ENCODE results near the gene METTL3.
"Not testable (repeated sequence)": the region's sequence is repeated elsewhere in the genome, so short reads cannot be mapped to it uniquely, and the experiment has no call there.

METTL3 gene

DNA sequence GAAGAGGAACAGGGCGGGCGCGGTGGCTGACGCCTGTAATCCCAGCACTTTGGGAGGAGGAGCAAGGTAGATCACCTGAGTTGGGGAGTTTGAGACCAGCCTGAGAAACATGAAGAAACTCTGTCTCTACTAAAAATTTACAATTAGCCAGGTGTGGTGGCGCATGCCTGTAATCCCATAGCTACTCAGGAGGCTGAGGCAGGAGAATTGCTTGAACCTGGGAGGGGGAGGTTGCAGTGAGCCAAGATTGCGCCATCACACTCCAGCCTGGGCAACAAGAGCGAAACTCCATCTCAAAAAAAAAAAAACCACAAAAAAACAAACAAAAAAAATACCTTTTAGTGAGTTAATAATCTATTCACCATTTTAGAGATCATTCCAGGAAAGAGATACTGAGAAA is 33.4 kb upstream of the METTL3 start:
- H3K56ac ChIP-seq (ENCODE audit: low read length); H3K79me1 ChIP-seq (ENCODE audit: low read length); H2BK5ac ChIP-seq (ENCODE audit: low read length); H3K36me3 ChIP-seq (ENCODE audit: control insufficient read depth, insufficient read depth, low read length); DNase-seq; H3K23ac ChIP-seq (ENCODE audit: low read length); H3K18ac ChIP-seq (ENCODE audit: low read length); H3K4me3 ChIP-seq (ENCODE audit: low read length); H3K27me3 ChIP-seq (ENCODE audit: insufficient read depth, low read length, poor library complexity); H3K4me2 ChIP-seq (ENCODE audit: low read length); H4K5ac ChIP-seq (ENCODE audit: low read length); H3K9ac ChIP-seq (ENCODE audit: low read length); H3K27ac ChIP-seq (ENCODE audit: low read depth, low read length); H2AK5ac ChIP-seq (ENCODE audit: low read length); H2BK15ac ChIP-seq (replicated peaks; ENCODE audit: low read depth); H2BK120ac ChIP-seq (ENCODE audit: low read depth, low read length); H3K79me2 ChIP-seq (ENCODE audit: control insufficient read depth, insufficient read depth, low read length); H3K4me1 ChIP-seq (ENCODE audit: control insufficient read depth, low read depth, low read length): not testable (repeated sequence)
- Histone ChIP-seq H4K8ac (ENCODE audit: low read depth, low read length) (peak overlapping the region; percentile 56), H3K4ac (ENCODE audit: low read depth, low read length) (peak overlapping the region; percentile 95)
- no CpG with 5 or more reads among the region's 7 CpGs for WGBS (ENCODE audit: extremely low coverage, insufficient coverage, low lambda C conversion rate)

DNA sequence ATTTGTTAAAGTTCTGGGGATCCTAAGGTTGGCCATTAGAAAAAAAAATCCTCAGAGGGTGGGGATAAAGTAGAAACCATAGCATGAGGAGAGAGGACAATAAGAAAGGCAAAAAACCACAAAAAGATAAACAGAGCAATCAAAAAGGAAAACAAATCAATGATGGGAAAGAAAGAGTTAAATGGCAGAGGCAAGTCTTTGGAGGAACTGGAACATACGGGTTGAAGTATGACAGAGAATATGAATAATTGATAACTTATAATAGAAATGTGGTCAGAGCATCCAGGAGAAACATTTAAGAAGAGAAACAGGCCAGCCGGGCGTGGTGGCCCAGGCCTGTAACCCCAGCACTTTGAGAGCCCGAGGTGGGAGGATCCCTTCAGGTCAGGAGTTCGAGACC is 32.8 kb upstream of the METTL3 start:
- DNase-seq, result no peak
- no CpG with 5 or more reads among the region's 5 CpGs for WGBS (ENCODE audit: extremely low coverage, insufficient coverage, low lambda C conversion rate)
- H3K27ac ChIP-seq (ENCODE audit: low read depth, low read length), result no peak overlapping the region

DNA sequence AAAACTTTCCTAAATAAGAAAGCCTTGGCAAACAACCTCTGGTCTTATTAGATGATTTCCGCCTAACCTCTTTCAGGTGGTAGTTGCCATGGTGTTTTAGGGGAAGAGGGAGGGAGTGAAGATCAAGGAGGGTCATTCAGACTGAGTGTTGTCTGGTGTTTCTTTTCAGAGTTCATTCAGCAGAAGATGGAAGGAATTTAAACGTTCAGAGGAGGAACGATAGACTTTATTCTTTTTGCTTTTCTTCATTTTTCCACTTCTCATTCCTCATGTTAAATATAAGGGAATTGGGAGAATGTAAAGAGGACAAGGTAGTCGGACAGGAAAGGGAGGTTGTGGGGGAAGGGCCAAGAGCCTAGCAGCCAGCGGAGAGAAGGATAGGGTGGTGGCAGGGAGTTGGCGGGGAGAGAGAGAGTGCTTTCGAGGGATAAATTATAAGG is 32.4 kb upstream of the METTL3 start:
- Histone ChIP-seq H3K4me1 (ENCODE audit: control insufficient read depth, low read depth, low read length) (peaks cover 6% of the 10 kb centered on the region), H3K27me3 (ENCODE audit: insufficient read depth, low read length, poor library complexity) (no peaks in the 10 kb centered on the region), H2BK120ac (ENCODE audit: low read depth, low read length) (peak overlapping the region; percentile 51), H2BK5ac (ENCODE audit: low read length) (no peak overlapping the region), H3K36me3 (ENCODE audit: control insufficient read depth, insufficient read depth, low read length) (no peaks in the 10 kb centered on the region), H4K5ac (ENCODE audit: low read length) (no peak overlapping the region), H3K79me1 (ENCODE audit: low read length) (no peaks in the 10 kb centered on the region), H4K8ac (ENCODE audit: low read depth, low read length) (no peak overlapping the region), H3K4me2 (ENCODE audit: low read length) (no peak overlapping the region), H2AK5ac (ENCODE audit: low read length) (no peak overlapping the region), H3K79me2 (ENCODE audit: control insufficient read depth, insufficient read depth, low read length) (no peaks in the 10 kb centered on the region), H3K18ac (ENCODE audit: low read length) (no peak overlapping the region), H3K56ac (ENCODE audit: low read length) (peak overlapping the region; percentile 17), H3K4me3 (ENCODE audit: low read length) (no peak overlapping the region), H3K4ac (ENCODE audit: low read depth, low read length) (no peak overlapping the region), H2BK15ac (replicated peaks; ENCODE audit: low read depth) (no peak overlapping the region), H3K27ac (ENCODE audit: low read depth, low read length) (no peak overlapping the region), H3K23ac (ENCODE audit: low read length) (no peak overlapping the region), H3K9ac (ENCODE audit: low read length) (no peak overlapping the region)
- WGBS (ENCODE audit: extremely low coverage, insufficient coverage, low lambda C conversion rate), result no CpG with 5 or more reads among the region's 7 CpGs
- DNase-seq, result peak; percentile 83

More for the DNA sequence above, 32.8 kb upstream of the METTL3 start:
- Histone ChIP-seq H3K56ac (ENCODE audit: low read length) (peak overlapping the region; percentile 34), H2BK120ac (ENCODE audit: low read depth, low read length) (peak overlapping the region; percentile 36), H2BK5ac (ENCODE audit: low read length) (no peak overlapping the region), H2AK5ac (ENCODE audit: low read length) (no peak overlapping the region), H3K4me1 (ENCODE audit: control insufficient read depth, low read depth, low read length) (peaks cover 3% of the 10 kb centered on the region), H4K5ac (ENCODE audit: low read length) (no peak overlapping the region), H3K4me3 (ENCODE audit: low read length) (no peak overlapping the region), H3K9ac (ENCODE audit: low read length) (no peak overlapping the region), H3K23ac (ENCODE audit: low read length) (no peak overlapping the region), H3K4me2 (ENCODE audit: low read length) (no peak overlapping the region), H3K79me1 (ENCODE audit: low read length) (no peaks in the 10 kb centered on the region), H3K4ac (ENCODE audit: low read depth, low read length) (peak overlapping the region; percentile 95), H3K36me3 (ENCODE audit: control insufficient read depth, insufficient read depth, low read length) (no peaks in the 10 kb centered on the region), H4K8ac (ENCODE audit: low read depth, low read length) (no peak overlapping the region), H3K27me3 (ENCODE audit: insufficient read depth, low read length, poor library complexity) (no peaks in the 10 kb centered on the region), H3K79me2 (ENCODE audit: control insufficient read depth, insufficient read depth, low read length) (no peaks in the 10 kb centered on the region), H3K18ac (ENCODE audit: low read length) (no peak overlapping the region), H2BK15ac (replicated peaks; ENCODE audit: low read depth) (no peak overlapping the region)

DNA sequence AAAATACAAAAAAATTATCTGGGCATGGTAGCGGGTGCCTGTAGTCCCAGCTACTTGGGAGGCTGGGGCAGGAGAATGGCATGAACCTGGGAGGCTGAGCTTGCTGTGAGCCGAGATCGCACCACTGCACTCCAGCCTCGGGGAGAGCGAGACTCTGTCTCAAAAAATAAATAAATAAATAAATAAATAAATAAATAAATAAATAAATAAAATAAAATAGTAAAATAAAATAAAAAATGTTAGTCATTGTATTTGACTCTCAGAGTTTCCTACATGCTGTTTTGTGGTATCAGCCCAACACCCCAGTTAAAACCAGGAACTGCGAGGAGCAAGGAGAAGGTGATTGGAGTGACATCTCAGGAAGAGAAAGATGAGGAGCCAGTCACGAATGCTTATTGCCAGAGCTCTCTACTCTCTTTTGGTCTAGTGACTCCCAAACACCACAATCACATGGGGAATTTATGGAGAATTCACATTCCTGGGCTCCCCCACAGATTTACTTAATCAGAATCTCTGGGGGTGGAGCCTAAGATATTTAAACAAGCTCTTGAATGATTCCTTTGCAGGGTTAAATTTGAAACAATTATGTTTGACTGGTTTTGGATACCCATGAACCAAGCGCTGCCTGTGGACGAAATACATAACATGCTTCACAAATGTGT is 30.4 kb upstream of the METTL3 start:
- WGBS (ENCODE audit: extremely low coverage, insufficient coverage, low lambda C conversion rate), result no CpG with 5 or more reads among the region's 9 CpGs
- no peak overlapping the region for H3K4me2 ChIP-seq (ENCODE audit: low read length)
- no peak overlapping the region for H3K56ac ChIP-seq (ENCODE audit: low read length)
- H2AK5ac ChIP-seq (ENCODE audit: low read length), result no peak overlapping the region
- H2BK120ac ChIP-seq (ENCODE audit: low read depth, low read length), result no peak overlapping the region
- H3K79me2 ChIP-seq (ENCODE audit: control insufficient read depth, insufficient read depth, low read length), result no peaks in the 10 kb centered on the region
- no peak overlapping the region for H3K4me3 ChIP-seq (ENCODE audit: low read length)
- H3K4ac ChIP-seq (ENCODE audit: low read depth, low read length), result no peak overlapping the region
- H3K36me3 ChIP-seq (ENCODE audit: control insufficient read depth, insufficient read depth, low read length), result no peaks in the 10 kb centered on the region
- peak; percentile 64 for DNase-seq
- no peak overlapping the region for H2BK15ac ChIP-seq (replicated peaks; ENCODE audit: low read depth)
- no peaks in the 10 kb centered on the region for H3K27me3 ChIP-seq (ENCODE audit: insufficient read depth, low read length, poor library complexity)
- H4K8ac ChIP-seq (ENCODE audit: low read depth, low read length), result no peak overlapping the region
- H3K27ac ChIP-seq (ENCODE audit: low read depth, low read length), result no peak overlapping the region
- H3K79me1 ChIP-seq (ENCODE audit: low read length), result no peaks in the 10 kb centered on the region
- no peak overlapping the region for H4K5ac ChIP-seq (ENCODE audit: low read length)
- no peak overlapping the region for H3K9ac ChIP-seq (ENCODE audit: low read length)
- H3K18ac ChIP-seq (ENCODE audit: low read length), result no peak overlapping the region
- peaks cover 8% of the 10 kb centered on the region for H3K4me1 ChIP-seq (ENCODE audit: control insufficient read depth, low read depth, low read length)
- H2BK5ac ChIP-seq (ENCODE audit: low read length), result no peak overlapping the region
- no peak overlapping the region for H3K23ac ChIP-seq (ENCODE audit: low read length)

DNA sequence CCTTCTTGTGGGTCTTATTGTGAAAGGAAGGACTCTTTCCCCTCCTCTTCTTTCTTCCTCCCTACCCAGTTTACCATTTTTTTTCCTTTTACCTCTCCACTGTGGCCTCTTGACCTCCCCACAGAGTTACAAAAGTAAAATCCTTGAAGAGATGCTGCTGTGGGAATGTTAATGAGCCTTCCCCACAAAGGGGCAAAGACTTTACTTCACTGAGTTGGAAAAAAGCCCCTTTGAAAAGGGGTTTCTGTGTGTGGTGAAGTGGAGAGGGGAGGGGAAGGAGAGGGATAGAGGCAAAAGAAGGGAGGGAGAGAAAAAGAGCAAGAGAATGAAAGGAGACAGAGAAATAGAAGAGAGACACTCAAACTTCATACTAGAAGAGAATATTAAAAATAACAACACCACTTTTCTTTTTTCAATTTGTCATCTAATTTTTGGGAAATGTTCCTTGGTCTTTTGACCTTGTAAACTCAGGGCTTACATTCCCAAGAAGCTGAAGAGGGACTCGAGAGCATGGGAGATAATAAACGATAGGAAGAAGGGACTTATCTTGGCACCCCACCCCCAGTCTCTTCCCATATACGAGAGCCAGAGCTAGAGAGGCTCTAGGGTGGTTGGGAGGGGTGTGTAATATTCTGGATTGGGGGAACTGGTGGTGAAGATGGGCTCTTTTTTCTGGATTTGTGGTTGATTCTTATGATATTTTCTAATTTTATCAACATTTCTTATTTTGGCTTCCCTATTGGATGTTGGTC is 28.2 kb upstream of the METTL3 start:
- Histone ChIP-seq H2BK120ac (ENCODE audit: low read depth, low read length) (no peak overlapping the region), H3K18ac (ENCODE audit: low read length) (peak overlapping the region; percentile 32), H3K27ac (ENCODE audit: low read depth, low read length) (peak overlapping the region; percentile 31), H2AK5ac (ENCODE audit: low read length) (no peak overlapping the region), H3K56ac (ENCODE audit: low read length) (peak overlapping the region; percentile 46), H3K79me2 (ENCODE audit: control insufficient read depth, insufficient read depth, low read length) (peaks cover 5% of the 10 kb centered on the region), H3K4me3 (ENCODE audit: low read length) (no peak overlapping the region), H3K23ac (ENCODE audit: low read length) (no peak overlapping the region), H2BK15ac (replicated peaks; ENCODE audit: low read depth) (peak overlapping the region; percentile 75), H4K8ac (ENCODE audit: low read depth, low read length) (peak overlapping the region; percentile 57), H3K79me1 (ENCODE audit: low read length) (no peaks in the 10 kb centered on the region), H3K4me1 (ENCODE audit: control insufficient read depth, low read depth, low read length) (peaks cover 14% of the 10 kb centered on the region), H3K27me3 (ENCODE audit: insufficient read depth, low read length, poor library complexity) (no peaks in the 10 kb centered on the region), H2BK5ac (ENCODE audit: low read length) (no peak overlapping the region), H3K9ac (ENCODE audit: low read length) (no peak overlapping the region), H4K5ac (ENCODE audit: low read length) (no peak overlapping the region), H3K4ac (ENCODE audit: low read depth, low read length) (peak overlapping the region; percentile 62), H3K4me2 (ENCODE audit: low read length) (no peak overlapping the region), H3K36me3 (ENCODE audit: control insufficient read depth, insufficient read depth, low read length) (no peaks in the 10 kb centered on the region)
- DNase-seq, result peak; percentile 66
- WGBS (ENCODE audit: extremely low coverage, insufficient coverage, low lambda C conversion rate), result no CpG with 5 or more reads among the region's 3 CpGs

Data from mesendoderm (in vitro differentiated cells).